Trophoblast cell (in vitro differentiated cells and primary cell): Measurements from ENCODE around the gene FGFR4.
A peak's percentile ranks its signal among the peaks of the same experiment; 100 is the strongest.

Source experiments
- DNase-seq, 2 donors: peaks; one replicate each; pipeline ENCODE4 v3.0.0-alpha.2; 2016
- H2AFZ ChIP-seq: 2 replicates; pipeline ENCODE4 v1.6.1; 2013; ENCODE audit warnings: low read length, moderate library complexity, mild to moderate bottlenecking; ENCODE audit not compliant: insufficient read depth, poor library complexity
- H2AK5ac ChIP-seq: 2 replicates; pipeline ENCODE4 v1.6.1; 2013; ENCODE audit warnings: mild to moderate bottlenecking, low read length
- H2BK120ac ChIP-seq: 2 replicates; pipeline ENCODE4 v1.6.1; 2013; ENCODE audit warnings: low read length, mild to moderate bottlenecking, moderate library complexity; ENCODE audit not compliant: insufficient read depth, poor library complexity
- H2BK12ac ChIP-seq: 2 replicates; pipeline ENCODE4 v1.6.1; 2013; ENCODE audit warnings: mild to moderate bottlenecking, low read length, moderate library complexity
- H2BK5ac ChIP-seq: 2 replicates; pipeline ENCODE4 v1.6.1; 2013; ENCODE audit warnings: low read length, low read depth, moderate library complexity, mild to moderate bottlenecking; ENCODE audit not compliant: poor library complexity
- H3K14ac ChIP-seq: 2 replicates; pipeline ENCODE4 v1.6.1; 2013; ENCODE audit warnings: mild to moderate bottlenecking, low read length
- H3K18ac ChIP-seq: 2 replicates; pipeline ENCODE4 v1.6.1; 2013; ENCODE audit warnings: mild to moderate bottlenecking, low read length
- H3K23ac ChIP-seq: 2 replicates; pipeline ENCODE4 v1.6.1; 2013; ENCODE audit warnings: low read length
- H3K27ac ChIP-seq: 2 replicates; pipeline ENCODE4 v1.5.1; 2013; ENCODE audit warnings: low read depth, mild to moderate bottlenecking, inconsistent platforms, low read length, moderate library complexity
- H3K27me3 ChIP-seq: 2 replicates; pipeline ENCODE4 v1.6.1; 2013; ENCODE audit warnings: inconsistent platforms, mild to moderate bottlenecking, low read length, moderate library complexity; ENCODE audit not compliant: insufficient read depth
- H3K36me3 ChIP-seq, 2 experiments: 1 replicate in 1 of 2; 2 replicates in 1 of 2; pipeline ENCODE4 v1.6.1; 2013; ENCODE audit warnings: low read length in 2 of 2, mild to moderate bottlenecking in 2 of 2, moderate library complexity in 1 of 2; ENCODE audit not compliant: insufficient read depth in 2 of 2, control insufficient read depth in 1 of 2
- H3K4ac ChIP-seq: 2 replicates; pipeline ENCODE4 v1.6.1; 2013; ENCODE audit warnings: low read depth, mild to moderate bottlenecking, low read length, moderate library complexity
- H3K4me1 ChIP-seq, 2 experiments: 1 replicate in 1 of 2; 2 replicates in 1 of 2; pipeline ENCODE4 v1.6.1; 2013; ENCODE audit warnings: low read length in 2 of 2, mild to moderate bottlenecking in 2 of 2, moderate library complexity in 1 of 2; ENCODE audit not compliant: insufficient read depth in 2 of 2, control insufficient read depth in 1 of 2
- H3K4me2 ChIP-seq: 2 replicates; pipeline ENCODE4 v1.6.1; 2013; ENCODE audit warnings: inconsistent platforms, mild to moderate bottlenecking, low read length, moderate library complexity
- H3K4me3 ChIP-seq: 2 replicates; pipeline ENCODE4 v1.5.1; 2013; ENCODE audit warnings: mild to moderate bottlenecking, low read depth, low read length, inconsistent platforms
- H3K79me1 ChIP-seq: one replicate; pipeline ENCODE4 v1.6.1; 2013; ENCODE audit warnings: low read length
- H3K79me2 ChIP-seq: 2 replicates; pipeline ENCODE4 v1.6.1; 2013; ENCODE audit warnings: low read length, mild to moderate bottlenecking; ENCODE audit not compliant: control insufficient read depth, insufficient read depth, poor library complexity
- H3K9ac ChIP-seq: 2 replicates; pipeline ENCODE4 v1.6.1; 2013; ENCODE audit warnings: mild to moderate bottlenecking, low read length
- H3K9me3 ChIP-seq: 2 replicates; pipeline ENCODE4 v1.6.1; 2013; ENCODE audit warnings: low read depth, mild to moderate bottlenecking, control low read depth, inconsistent platforms, low read length; ENCODE audit not compliant: insufficient read depth
- H4K12ac ChIP-seq: 2 replicates; pipeline ENCODE4 v1.6.1; 2013; ENCODE audit warnings: low read depth, mild to moderate bottlenecking, low read length, moderate library complexity
- H4K8ac ChIP-seq: 2 replicates; pipeline ENCODE4 v1.6.1; 2013; ENCODE audit warnings: low read depth, mild to moderate bottlenecking, low read length, moderate library complexity
- H4K91ac ChIP-seq: one replicate; pipeline ENCODE4 v1.6.1; 2013; ENCODE audit warnings: low read depth, mild to moderate bottlenecking, low read length, moderate library complexity
- WGBS: extraction: QIAGEN DNeasy Blood & Tissue Kit; methylation state at CpG from one replicate; pipeline ENCODE4 v1.1.7; 2013; ENCODE audit warnings: missing lambda C conversion rate; ENCODE audit not compliant: insufficient read length, insufficient coverage; ENCODE audit errors: extremely low coverage; 5-methylcytosine and 5-hydroxymethylcytosine counted together

FGFR4 gene

DNA sequence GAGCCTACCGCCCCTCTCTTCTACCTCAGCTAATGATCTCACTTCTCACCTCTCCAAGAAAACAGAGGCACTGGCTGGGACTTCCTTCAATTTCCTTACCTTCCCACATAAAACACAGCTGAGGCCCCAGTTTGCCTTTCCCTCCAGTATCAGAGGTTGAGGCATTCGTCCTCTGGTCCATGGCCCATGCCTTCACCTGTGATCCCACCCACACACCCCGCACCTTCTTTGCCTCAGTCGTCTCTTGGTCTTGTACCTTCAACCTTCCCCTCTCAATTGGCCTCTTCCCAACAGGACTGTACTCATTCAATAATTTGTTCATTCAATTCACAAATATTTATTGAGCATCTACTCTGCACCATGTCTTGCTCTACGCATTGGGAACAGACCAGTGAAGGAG lies 35.9 kb downstream of the FGFR4 start:
- WGBS = no CpG with 5 or more reads among the region's 5 CpGs
- H2BK12ac ChIP-seq = no peak overlapping the region

DNA sequence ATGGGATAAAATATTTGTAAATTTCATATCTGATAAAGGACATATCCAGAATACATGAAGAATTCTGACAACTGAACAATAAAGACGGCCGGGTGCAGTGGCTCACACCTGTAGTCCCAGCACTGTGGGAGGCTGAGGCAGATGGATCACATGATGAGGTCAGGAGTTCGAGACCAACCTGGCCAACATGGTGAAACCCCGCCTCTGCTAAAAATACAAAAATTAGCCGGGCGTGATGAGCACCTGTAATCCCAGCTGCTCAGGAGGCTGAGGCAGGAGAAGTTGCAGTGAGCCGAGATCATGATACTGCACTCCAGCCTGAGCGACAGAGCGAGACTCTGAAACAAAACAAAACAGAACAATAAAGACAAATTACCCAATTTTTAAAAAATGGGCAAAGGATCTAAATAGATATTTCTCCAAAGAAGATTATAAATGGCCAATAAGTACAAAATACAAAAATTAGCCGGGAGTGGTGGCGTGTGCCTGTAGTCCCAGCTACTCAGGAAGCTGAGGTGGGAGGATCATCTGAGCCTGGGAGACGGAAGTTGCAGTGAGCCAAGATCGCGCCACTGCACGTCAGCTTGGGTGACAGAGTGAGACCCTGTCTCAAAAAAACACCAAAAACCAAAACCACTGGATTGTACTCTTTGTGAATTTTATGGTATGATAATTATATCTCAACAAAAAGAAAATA lies 37.2 kb downstream of the FGFR4 start:
- Histone ChIP-seq H2AK5ac (no peak overlapping the region), H3K9me3 (peaks cover 2% of the 10 kb centered on the region), H3K18ac (no peak overlapping the region), H2BK5ac (no peak overlapping the region), H3K27ac (no peak overlapping the region), H3K9ac (no peak overlapping the region), H3K4me2 (no peak overlapping the region), H3K4ac (no peak overlapping the region), H4K12ac (no peak overlapping the region), H2AFZ (no peak overlapping the region), H2BK120ac (no peak overlapping the region), H4K8ac (no peak overlapping the region), H3K4me3 (no peak overlapping the region), H3K79me1 (no peaks in the 10 kb centered on the region), H3K4me1 (no peaks in the 10 kb centered on the region), H3K79me2 (no peaks in the 10 kb centered on the region), H3K14ac (no peak overlapping the region), H3K36me3 (no peaks in the 10 kb centered on the region), H3K27me3 (no peaks in the 10 kb centered on the region), H2BK12ac (no peak overlapping the region), H3K23ac (no peak overlapping the region), H4K91ac (no peak overlapping the region)
- no CpG with 5 or more reads among the region's 15 CpGs for WGBS
- DNase-seq = no peak

More for the DNA sequence above, 35.9 kb downstream of the FGFR4 start:
- Histone ChIP-seq H3K18ac (no peak overlapping the region), H3K4ac (no peak overlapping the region), H3K4me1 (no peaks in the 10 kb centered on the region), H3K14ac (no peak overlapping the region), H2AK5ac (no peak overlapping the region), H2AFZ (no peak overlapping the region), H4K12ac (no peak overlapping the region), H3K36me3 (no peaks in the 10 kb centered on the region), H3K4me2 (no peak overlapping the region), H2BK5ac (no peak overlapping the region), H3K23ac (no peak overlapping the region), H3K4me3 (no peak overlapping the region), H3K9me3 (no peaks in the 10 kb centered on the region), H3K79me2 (no peaks in the 10 kb centered on the region), H3K79me1 (no peaks in the 10 kb centered on the region), H4K91ac (no peak overlapping the region), H3K27me3 (no peaks in the 10 kb centered on the region), H3K27ac (no peak overlapping the region), H2BK120ac (no peak overlapping the region), H4K8ac (no peak overlapping the region), H3K9ac (no peak overlapping the region)
- DNase-seq = no peak

DNA sequence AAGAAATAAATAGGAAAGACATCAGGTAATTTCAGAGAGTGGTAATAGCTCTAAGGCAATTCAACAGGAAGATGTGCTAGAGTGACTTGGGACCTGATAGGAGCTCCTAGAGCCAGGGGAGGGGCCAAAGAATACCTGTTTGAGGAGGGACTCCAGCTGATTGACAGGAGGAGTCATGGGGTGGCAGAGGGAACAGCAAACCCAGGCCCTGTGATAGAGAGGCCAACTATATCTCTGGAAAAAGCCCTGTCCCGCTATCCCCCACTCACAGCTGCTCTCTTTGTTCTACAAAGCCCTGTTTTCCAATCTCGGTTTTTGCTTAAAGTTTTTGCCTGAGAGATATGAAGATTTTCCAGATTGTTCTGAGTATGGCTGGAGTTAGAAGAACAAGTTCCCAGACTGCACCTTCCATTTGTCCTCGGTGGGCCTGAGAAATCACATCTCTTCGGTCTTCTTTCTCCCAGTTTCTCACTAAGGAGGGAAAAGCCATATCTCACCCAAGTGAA lies 37.8 kb downstream of the FGFR4 start:
- Histone ChIP-seq H3K79me1 (no peaks in the 10 kb centered on the region), H4K91ac (no peak overlapping the region), H3K4me3 (no peak overlapping the region), H2BK120ac (no peak overlapping the region), H3K4ac (no peak overlapping the region), H3K14ac (no peak overlapping the region), H3K4me2 (no peak overlapping the region), H4K12ac (no peak overlapping the region), H2AFZ (no peak overlapping the region), H2BK5ac (no peak overlapping the region), H3K9ac (no peak overlapping the region), H3K79me2 (no peaks in the 10 kb centered on the region), H3K4me1 (no peaks in the 10 kb centered on the region), H4K8ac (no peak overlapping the region), H3K18ac (no peak overlapping the region), H2BK12ac (no peak overlapping the region), H3K36me3 (no peaks in the 10 kb centered on the region), H3K27ac (no peak overlapping the region), H3K23ac (no peak overlapping the region), H2AK5ac (no peak overlapping the region), H3K27me3 (no peaks in the 10 kb centered on the region), H3K9me3 (peaks cover 2% of the 10 kb centered on the region)
- DNase-seq = peak; percentile 58 to 72
- no CpG with 5 or more reads among the region's 4 CpGs for WGBS

DNA sequence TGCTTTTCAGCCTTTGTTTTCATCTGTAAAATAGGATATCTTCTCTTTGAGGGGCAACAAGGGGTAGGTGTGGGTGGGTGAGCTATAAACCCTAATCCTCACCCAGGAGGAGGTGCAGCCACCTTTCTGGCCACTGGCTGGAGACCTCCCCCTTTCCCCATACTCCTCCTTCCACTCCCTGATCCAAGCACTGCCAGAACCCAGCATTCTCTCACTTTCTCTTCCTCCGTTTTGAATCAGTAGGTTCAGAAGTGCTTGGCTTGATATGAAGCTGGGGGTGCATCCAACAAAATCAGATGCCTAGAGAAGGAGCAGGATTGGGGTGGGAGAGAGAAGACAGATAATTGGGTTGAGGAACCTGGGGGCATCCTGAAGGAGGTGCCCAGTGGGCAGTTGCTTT lies 40.1 kb downstream of the FGFR4 start:
- Histone ChIP-seq H3K14ac (no peak overlapping the region), H3K23ac (no peak overlapping the region), H4K8ac (no peak overlapping the region), H3K9ac (no peak overlapping the region), H2AFZ (no peak overlapping the region), H2BK12ac (no peak overlapping the region), H3K4me1 (peaks cover under 1 to 7% of the 10 kb centered on the region in 2 experiments), H4K91ac (no peak overlapping the region), H3K36me3 (no peaks in the 10 kb centered on the region), H3K79me2 (no peaks in the 10 kb centered on the region), H2AK5ac (no peak overlapping the region), H3K79me1 (peaks cover under 1% of the 10 kb centered on the region), H3K27me3 (no peaks in the 10 kb centered on the region), H3K27ac (no peak overlapping the region), H3K4me2 (no peak overlapping the region), H3K4me3 (no peak overlapping the region), H3K18ac (no peak overlapping the region), H3K9me3 (peaks cover 2% of the 10 kb centered on the region), H4K12ac (no peak overlapping the region), H2BK5ac (no peak overlapping the region), H3K4ac (no peak overlapping the region), H2BK120ac (no peak overlapping the region)
- no CpG with 5 or more reads among the region's 1 CpG for WGBS
- no peak for DNase-seq
